ENCODE data around the gene MYO5C.

GRCh38 chr15:52180851-52181450, 114.7 kb downstream of the MYO5C start:
- TF ChIP-seq CTCF (IDR thresholded peaks at IDR 0.05) (no peak), SIN3A (IDR thresholded peaks at IDR 0.05; ENCODE audit: borderline replicate concordance, insufficient read depth, low read depth, low read length) (no peak)

All from Panc1 (cell line).